ENCODE data around the gene RERE.

Gene RERE

DNA sequence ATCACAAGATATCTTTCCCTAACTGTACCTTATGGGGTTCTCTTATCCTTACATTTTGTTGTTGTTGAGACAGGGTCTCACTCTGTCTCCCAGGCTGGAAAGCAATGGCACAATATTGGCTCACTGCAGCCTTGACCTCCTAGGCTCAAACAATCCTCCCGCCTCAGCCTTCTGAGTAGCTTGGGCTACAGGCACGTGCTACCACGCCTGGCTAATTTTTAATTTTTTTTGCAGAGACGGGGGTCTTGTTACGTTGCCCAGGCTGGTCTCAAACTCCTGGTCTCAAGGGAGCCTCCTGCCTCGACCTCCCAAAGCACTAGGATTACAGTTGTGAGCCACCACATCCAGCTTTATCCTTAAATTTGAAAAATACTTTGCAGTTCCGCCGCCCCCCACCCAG, 10.4 kb downstream of the RERE start:
- CTCF ChIA-PET = no interaction called here
- POLR2A ChIA-PET = no interaction called here
- H3K4me3 ChIP-seq (ENCODE audit: low read depth, low read length) = no peak overlapping the region

DNA sequence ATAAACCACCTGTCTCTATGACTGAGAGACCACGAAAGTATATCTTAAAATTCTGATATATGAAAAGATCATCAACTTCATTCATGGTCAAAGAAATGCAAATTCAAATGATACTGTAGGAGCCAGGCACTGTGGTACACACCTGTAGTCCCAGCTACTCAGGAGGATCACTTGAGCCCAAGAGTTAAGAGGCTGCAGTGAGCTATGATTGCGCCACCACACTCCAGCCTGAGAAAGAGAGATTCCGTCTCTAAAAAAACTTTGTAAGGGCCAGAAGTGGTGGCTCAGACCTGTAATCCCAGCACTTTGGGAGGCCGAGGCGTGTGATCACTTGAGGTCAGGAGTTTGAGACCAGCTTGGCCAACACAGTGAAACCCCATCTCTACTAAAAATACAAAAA, 17.0 kb downstream of the RERE start:
- no peak for DNase-seq (ENCODE audit: low read depth, low spot score)
- CTCF ChIA-PET = interaction anchor here (1.1 kb wide), 1 partner anchor 25 kb away, joined by 3 read pairs; no protein-coding TSS in a partner anchor
- H3K4me3 ChIP-seq (ENCODE audit: low read depth, low read length) = no peak overlapping the region
- POLR2A ChIA-PET = no interaction called here
- TF ChIP-seq, protein P1, sequence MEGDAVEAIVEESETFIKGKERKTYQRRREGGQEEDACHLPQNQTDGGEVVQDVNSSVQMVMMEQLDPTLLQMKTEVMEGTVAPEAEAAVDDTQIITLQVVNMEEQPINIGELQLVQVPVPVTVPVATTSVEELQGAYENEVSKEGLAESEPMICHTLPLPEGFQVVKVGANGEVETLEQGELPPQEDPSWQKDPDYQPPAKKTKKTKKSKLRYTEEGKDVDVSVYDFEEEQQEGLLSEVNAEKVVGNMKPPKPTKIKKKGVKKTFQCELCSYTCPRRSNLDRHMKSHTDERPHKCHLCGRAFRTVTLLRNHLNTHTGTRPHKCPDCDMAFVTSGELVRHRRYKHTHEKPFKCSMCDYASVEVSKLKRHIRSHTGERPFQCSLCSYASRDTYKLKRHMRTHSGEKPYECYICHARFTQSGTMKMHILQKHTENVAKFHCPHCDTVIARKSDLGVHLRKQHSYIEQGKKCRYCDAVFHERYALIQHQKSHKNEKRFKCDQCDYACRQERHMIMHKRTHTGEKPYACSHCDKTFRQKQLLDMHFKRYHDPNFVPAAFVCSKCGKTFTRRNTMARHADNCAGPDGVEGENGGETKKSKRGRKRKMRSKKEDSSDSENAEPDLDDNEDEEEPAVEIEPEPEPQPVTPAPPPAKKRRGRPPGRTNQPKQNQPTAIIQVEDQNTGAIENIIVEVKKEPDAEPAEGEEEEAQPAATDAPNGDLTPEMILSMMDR (IDR thresholded peaks at IDR 0.05; ENCODE audit: insufficient read depth, low read length, missing control alignments) = no peak

More for the DNA sequence above, 10.4 kb downstream of the RERE start:
- DNase-seq (ENCODE audit: low read depth, low spot score) = no peak
- TF ChIP-seq, protein P1 (IDR thresholded peaks at IDR 0.05; ENCODE audit: insufficient read depth, low read length, missing control alignments) = no peak

DNA sequence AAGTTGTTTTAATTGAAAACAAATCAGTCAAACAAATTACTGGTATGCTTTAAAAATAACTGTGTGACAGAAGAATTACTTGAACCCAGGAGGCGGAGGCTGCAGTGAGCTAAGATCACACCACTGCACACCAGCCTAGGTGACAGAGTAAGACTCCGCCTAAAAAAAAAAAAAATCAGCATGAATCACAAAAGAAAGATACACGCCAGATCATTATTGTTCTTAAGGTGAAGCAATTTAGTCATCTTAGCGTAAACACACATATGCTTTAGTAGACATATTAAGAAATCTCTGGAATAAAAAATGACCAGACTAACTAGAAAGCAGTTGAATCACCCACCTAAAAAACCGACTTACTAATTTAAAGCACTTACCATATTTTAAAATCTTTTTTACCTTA, 20.2 kb downstream of the RERE start:
- POLR2A ChIA-PET = no interaction called here
- no peak for DNase-seq (ENCODE audit: low read depth, low spot score)

DNA sequence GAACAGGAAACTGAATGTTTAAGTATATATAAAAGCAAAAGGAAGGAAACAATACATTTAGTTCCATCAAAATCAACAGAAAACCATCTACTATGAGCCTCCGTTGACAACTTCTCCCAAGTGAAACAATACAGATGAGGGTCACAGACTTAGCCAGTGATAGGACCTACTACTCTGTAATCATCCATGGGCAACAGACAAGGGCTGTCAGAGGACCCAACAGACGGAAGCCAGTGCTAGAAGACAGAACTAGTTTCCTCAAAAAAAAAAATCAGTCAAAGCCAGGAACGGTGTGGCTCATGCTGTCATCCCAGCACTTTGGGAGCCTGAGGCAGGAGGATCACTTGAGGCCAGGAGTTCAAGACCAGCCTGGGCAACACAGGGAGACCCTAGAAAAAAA, 20.6 kb downstream of the RERE start:
- DNase-seq (ENCODE audit: low read depth, low spot score) = no peak
- H3K4me3 ChIP-seq (ENCODE audit: low read depth, low read length) = no peak overlapping the region
- CTCF ChIA-PET = no interaction called here
- TF ChIP-seq, protein P1 (IDR thresholded peaks at IDR 0.05; ENCODE audit: insufficient read depth, low read length, missing control alignments) = no peak
- POLR2A ChIA-PET = no interaction called here

More for the DNA sequence above, 20.2 kb downstream of the RERE start:
- CTCF ChIA-PET = no interaction called here
- H3K4me3 ChIP-seq (ENCODE audit: low read depth, low read length) = no peak overlapping the region
- TF ChIP-seq, protein P1 (IDR thresholded peaks at IDR 0.05; ENCODE audit: insufficient read depth, low read length, missing control alignments) = no peak

DNA sequence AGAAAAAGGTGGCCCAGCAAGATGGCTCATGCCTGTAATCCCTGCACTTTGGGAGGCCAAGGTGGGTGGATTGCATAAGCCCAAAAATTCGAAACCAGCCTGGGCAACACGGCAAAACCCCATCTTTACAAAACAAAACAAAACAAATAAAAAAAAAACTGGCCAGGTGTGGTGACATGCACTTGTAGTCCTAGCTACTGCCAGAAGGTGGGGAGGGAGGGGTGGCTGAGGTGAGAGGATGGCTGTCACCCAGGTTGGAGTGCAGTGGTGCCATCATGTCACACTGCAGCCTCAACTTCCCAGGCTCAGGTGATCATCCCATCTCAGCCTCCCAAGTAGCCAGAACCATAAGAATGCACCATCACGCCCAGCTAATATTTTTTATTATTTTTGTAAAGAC, 22.8 kb downstream of the RERE start:
- DNase-seq (ENCODE audit: low read depth, low spot score) = no peak
- TF ChIP-seq, protein P1 (IDR thresholded peaks at IDR 0.05; ENCODE audit: insufficient read depth, low read length, missing control alignments) = no peak
- CTCF ChIA-PET = no interaction called here
- POLR2A ChIA-PET = no interaction called here
- H3K4me3 ChIP-seq (ENCODE audit: low read depth, low read length) = no peak overlapping the region

DNA sequence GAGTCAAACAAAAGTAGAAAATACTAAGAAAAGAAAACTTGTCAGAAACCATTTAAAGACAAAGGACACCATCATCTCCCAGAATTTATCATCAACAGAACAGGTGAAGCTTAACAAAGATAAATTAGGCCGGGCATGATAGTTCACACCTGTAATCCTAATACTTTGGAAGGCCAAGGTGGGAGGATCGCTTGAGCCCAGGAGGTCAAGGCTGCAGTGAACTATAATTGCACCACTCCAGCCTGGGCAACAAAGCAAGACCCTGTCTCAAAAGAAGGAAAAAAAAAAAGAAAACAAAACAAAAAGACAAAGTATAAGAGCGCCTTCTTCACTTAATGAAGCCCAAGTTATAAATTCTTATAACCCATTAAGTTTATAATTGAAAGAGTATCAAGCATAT, 25.6 kb downstream of the RERE start:
- ChIA-PET POLR2A (no interaction called here), CTCF (interaction anchor here (0.8 to 1.3 kb wide), 6 partner anchors 9 to 65 kb away, joined by 3 to 4 read pairs (median 3); no protein-coding TSS in a partner anchor)

More for the DNA sequence above, 25.6 kb downstream of the RERE start:
- TF ChIP-seq, protein P1 (IDR thresholded peaks at IDR 0.05; ENCODE audit: insufficient read depth, low read length, missing control alignments) = no peak
- H3K4me3 ChIP-seq (ENCODE audit: low read depth, low read length) = no peak overlapping the region
- no peak for DNase-seq (ENCODE audit: low read depth, low spot score)

Data from AG04449 (cell line).